ENCODE results near the gene PAEP. TPM values are rescaled to one million over a fixed set of nuclear protein-coding genes. Genes with fewer than 3 reads are reported as not detected.

Gene PAEP
- total RNA-seq, 1 donor from 2014 or later = not detected

DNA sequence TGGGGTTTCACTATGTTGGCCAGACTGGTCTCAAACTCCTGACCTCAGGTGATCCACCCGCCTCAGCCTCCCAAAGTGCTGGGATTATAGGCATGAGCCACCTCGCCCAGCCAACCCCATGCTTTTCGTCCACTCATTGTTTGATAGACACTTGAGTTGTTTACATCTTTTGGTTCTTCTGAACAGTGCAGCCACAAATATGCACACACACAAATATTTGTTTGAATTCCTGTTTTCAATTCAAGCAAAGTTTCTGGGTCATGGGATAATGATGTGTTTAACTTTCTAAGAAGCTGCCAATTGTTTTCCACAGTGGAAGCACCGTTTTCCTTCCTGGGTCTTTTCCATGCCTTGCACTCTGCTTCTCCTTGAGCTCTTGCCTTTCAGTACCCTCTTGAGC, 6.8 kb upstream of the PAEP start:
- Histone ChIP-seq H3K9me3 (no peaks in the 10 kb centered on the region), H3K27me3 (no peaks in the 10 kb centered on the region), H3K4me1 (no peaks in the 10 kb centered on the region), H3K27ac (no peak overlapping the region), H3K4me3 (no peak overlapping the region), H3K36me3 (no peaks in the 10 kb centered on the region)
- TF ChIP-seq, protein P1, sequence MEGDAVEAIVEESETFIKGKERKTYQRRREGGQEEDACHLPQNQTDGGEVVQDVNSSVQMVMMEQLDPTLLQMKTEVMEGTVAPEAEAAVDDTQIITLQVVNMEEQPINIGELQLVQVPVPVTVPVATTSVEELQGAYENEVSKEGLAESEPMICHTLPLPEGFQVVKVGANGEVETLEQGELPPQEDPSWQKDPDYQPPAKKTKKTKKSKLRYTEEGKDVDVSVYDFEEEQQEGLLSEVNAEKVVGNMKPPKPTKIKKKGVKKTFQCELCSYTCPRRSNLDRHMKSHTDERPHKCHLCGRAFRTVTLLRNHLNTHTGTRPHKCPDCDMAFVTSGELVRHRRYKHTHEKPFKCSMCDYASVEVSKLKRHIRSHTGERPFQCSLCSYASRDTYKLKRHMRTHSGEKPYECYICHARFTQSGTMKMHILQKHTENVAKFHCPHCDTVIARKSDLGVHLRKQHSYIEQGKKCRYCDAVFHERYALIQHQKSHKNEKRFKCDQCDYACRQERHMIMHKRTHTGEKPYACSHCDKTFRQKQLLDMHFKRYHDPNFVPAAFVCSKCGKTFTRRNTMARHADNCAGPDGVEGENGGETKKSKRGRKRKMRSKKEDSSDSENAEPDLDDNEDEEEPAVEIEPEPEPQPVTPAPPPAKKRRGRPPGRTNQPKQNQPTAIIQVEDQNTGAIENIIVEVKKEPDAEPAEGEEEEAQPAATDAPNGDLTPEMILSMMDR (IDR thresholded peaks at IDR 0.05) = no peak
- intact Hi-C loops (cut with DNase I) = no loop called here
- DNase-seq (ENCODE audit: low spot score in 2 of 2) = no peak

DNA sequence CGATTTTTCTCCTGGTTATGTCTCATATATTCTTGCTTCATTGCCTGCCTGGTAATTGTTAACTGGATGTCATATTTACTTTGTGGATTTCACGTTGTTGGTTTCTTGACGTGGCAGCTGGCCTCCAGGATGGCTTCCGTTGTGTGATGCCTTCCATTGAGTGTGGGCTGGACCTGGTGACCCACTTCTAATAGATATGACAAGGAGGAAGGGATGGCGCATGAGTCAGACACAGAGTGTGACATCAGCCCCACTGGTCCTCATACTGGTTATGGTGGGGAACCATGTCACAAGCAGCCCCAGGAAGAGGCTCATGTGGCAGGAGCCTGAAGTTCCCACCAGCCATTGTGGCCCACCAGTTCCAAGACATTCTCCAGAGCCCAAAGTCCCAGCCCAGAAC, 6.4 kb upstream of the PAEP start:
- H3K27me3 ChIP-seq = no peaks in the 10 kb centered on the region
- intact Hi-C loops (cut with DNase I) = no loop called here
- no peak overlapping the region for H3K27ac ChIP-seq
- TF ChIP-seq, protein P1 (IDR thresholded peaks at IDR 0.05) = no peak
- H3K36me3 ChIP-seq = no peaks in the 10 kb centered on the region
- H3K4me1 ChIP-seq = no peaks in the 10 kb centered on the region
- DNase-seq (ENCODE audit: low spot score in 2 of 2) = no peak
- no peak overlapping the region for H3K4me3 ChIP-seq
- H3K9me3 ChIP-seq = no peaks in the 10 kb centered on the region

DNA sequence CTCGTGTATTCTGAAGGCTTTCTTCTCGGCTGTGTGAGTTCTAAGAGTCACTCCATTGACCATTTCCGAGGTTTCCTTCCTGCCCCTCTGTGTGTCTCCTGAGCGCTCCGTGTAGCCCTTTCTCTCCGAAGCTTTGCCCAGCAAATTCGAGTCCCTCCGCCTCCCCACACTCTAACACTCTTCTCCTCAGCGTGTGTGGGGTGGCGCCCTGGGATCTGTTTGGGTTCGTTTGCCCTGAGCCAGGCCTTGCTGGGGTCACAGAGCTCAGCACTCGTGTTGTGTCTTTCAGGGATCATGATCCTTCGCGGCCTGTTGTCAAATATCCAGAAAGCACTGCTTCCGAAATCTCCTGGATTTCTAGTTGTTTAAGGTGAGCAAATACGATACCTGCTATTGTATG, 5.6 kb upstream of the PAEP start:
- Histone ChIP-seq H3K4me1 (no peaks in the 10 kb centered on the region), H3K4me3 (no peak overlapping the region), H3K27ac (no peak overlapping the region), H3K9me3 (no peaks in the 10 kb centered on the region), H3K27me3 (no peaks in the 10 kb centered on the region), H3K36me3 (no peaks in the 10 kb centered on the region)
- TF ChIP-seq, protein P1 (IDR thresholded peaks at IDR 0.05) = no peak
- DNase-seq (ENCODE audit: low spot score in 2 of 2) = no peak
- intact Hi-C loops (cut with DNase I) = no loop called here

DNA sequence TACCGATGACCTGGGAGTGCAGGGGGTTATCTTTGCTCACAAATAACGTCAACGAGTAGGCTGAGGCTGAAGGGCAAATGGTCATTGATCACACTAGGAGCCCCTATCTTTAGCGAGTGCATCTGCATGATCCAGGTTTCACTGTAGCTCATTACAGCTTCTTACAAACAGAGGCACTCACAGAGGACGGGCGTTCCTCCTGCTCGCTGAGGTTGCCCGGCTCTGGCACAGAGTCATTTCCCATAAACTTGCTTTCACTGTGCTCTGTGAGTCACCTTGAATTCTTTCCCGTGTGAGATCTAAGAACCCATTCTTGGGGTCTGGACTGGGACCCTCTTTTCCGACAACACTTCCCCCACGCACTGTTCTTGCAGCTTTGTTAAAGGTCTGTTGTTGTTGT, 1.9 kb upstream of the PAEP start:
- DNase-seq (ENCODE audit: low spot score in 2 of 2) = no peak
- Histone ChIP-seq H3K4me1 (no peaks in the 10 kb centered on the region), H3K36me3 (no peaks in the 10 kb centered on the region), H3K4me3 (no peak overlapping the region), H3K27ac (no peak overlapping the region), H3K27me3 (no peaks in the 10 kb centered on the region), H3K9me3 (no peaks in the 10 kb centered on the region)
- intact Hi-C loops (cut with DNase I) = no loop called here
- TF ChIP-seq, protein P1 (IDR thresholded peaks at IDR 0.05) = no peak

DNA sequence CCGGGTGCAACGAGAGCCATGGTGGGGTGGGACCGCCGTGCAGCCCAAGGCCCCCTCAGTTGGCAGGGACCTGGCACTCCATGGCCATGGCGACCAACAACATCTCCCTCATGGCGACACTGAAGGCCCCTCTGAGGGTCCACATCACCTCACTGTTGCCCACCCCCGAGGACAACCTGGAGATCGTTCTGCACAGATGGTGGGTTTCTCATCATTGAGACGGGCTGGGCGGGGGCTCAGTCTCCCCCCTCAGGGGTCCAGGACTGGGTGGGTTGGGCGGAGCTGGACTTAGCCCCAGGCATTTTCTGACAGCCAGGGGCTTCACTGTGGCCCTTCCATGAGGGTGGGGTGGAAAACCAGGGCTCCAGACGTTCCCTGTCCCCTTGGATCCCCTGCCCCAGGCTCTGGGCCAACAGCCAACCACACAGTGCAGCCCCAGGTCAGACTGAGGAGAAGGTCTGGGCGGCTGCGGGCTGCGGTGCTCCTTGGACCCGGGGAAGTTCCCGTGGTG, 734 bp downstream of the PAEP start:
- H3K27ac ChIP-seq = no peak overlapping the region
- no peak for DNase-seq (ENCODE audit: low spot score in 2 of 2)
- no peak overlapping the region for H3K4me3 ChIP-seq
- H3K36me3 ChIP-seq = no peaks in the 10 kb centered on the region
- no peaks in the 10 kb centered on the region for H3K4me1 ChIP-seq
- H3K27me3 ChIP-seq = no peaks in the 10 kb centered on the region
- intact Hi-C loops (cut with DNase I) = no loop called here
- no peaks in the 10 kb centered on the region for H3K9me3 ChIP-seq
- TF ChIP-seq, protein P1 (IDR thresholded peaks at IDR 0.05) = no peak

DNA sequence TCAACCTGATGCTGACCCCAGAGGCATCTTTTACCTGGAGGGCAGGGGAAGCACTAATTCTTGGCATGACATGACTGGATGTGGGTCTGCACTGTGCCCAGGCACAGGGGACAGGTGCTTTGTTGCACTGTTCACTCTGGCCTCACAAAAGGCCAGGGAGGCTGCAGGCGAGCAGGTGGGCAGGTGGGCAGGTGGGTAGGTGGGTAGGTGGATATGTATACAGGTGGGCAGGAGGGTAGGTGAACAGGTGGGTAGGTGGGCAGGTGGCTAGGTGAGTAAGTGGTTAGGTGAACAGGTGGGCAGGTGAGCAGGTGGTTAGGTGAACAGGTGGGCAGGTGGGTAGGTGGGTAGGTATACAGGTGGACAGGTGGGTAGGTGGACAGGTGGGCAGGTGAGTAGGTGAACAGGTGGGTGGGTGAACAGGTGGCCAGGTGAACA, 1.5 kb downstream of the PAEP start:
- no peaks in the 10 kb centered on the region for H3K9me3 ChIP-seq
- TF ChIP-seq, protein P1 (IDR thresholded peaks at IDR 0.05) = no peak
- intact Hi-C loops (cut with DNase I) = no loop called here
- H3K27me3 ChIP-seq = no peaks in the 10 kb centered on the region
- H3K27ac ChIP-seq = no peak overlapping the region
- no peak for DNase-seq (ENCODE audit: low spot score in 2 of 2)
- H3K4me3 ChIP-seq = no peak overlapping the region
- no peaks in the 10 kb centered on the region for H3K4me1 ChIP-seq
- H3K36me3 ChIP-seq = no peaks in the 10 kb centered on the region

Measured in ascending aorta (tissue), 2 donors.